ENCODE results near the gene MRPL10.

The MRPL10 gene

DNA sequence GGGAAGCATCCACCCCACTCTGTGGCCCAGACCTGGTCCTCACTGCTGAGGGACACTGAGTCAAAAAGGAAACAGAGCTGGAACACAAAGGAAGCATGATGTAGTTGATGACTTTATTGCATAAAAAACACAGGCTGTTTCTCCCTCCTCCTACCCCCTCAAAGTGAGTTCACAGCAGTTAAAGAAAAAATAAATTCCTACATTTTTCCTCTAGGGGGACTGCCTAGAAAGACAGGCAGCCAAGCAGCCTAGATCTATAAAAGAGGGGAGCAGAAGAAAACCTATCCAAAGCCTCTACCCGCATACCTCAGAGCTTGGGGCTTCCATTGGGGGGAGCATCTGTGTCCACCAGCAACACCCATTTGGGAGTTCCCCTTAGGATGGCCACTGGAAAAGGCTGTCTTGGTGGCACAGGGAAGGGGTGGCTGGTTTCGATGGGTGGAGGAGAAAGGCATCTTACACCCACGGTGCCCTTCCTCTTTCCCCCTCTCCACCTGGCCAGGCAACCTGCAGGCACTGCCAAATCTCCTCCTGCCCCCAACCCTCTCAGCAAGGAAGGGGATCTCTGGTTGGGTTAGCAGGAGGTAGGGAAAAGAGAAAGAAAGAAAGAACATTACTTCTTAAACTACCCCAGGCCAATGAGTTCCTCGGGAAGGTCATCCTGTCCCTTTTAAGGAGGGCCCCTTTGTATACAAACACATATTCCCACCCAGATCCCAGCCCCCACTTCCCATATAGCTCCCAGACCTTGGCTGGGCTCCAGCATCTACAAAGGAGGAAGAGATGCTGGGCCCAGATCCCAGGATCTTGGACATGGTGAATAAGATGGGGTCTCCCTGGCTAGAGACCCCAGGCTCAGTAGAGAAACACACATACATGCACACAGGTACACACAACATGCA, 13.7 kb upstream of the MRPL10 start:
- Histone ChIP-seq H3K36me3 (no peaks in the 10 kb centered on the region), H3K4me3 (ENCODE audit: low read depth in 1 of 2, low read length in 1 of 2) (no peak overlapping the region), H3K4me1 (ENCODE audit: control insufficient read depth in 1 of 2, insufficient read depth in 1 of 2, low read depth in 1 of 2, low read length in 1 of 2) (peaks cover 12% of the 10 kb centered on the region in 2 experiments), H3K9me3 (no peaks in the 10 kb centered on the region), H3K27me3 (peaks cover 71% of the 10 kb centered on the region), H3K27ac (no peak overlapping the region)
- TF ChIP-seq, protein P1, sequence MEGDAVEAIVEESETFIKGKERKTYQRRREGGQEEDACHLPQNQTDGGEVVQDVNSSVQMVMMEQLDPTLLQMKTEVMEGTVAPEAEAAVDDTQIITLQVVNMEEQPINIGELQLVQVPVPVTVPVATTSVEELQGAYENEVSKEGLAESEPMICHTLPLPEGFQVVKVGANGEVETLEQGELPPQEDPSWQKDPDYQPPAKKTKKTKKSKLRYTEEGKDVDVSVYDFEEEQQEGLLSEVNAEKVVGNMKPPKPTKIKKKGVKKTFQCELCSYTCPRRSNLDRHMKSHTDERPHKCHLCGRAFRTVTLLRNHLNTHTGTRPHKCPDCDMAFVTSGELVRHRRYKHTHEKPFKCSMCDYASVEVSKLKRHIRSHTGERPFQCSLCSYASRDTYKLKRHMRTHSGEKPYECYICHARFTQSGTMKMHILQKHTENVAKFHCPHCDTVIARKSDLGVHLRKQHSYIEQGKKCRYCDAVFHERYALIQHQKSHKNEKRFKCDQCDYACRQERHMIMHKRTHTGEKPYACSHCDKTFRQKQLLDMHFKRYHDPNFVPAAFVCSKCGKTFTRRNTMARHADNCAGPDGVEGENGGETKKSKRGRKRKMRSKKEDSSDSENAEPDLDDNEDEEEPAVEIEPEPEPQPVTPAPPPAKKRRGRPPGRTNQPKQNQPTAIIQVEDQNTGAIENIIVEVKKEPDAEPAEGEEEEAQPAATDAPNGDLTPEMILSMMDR (IDR thresholded peaks at IDR 0.05): no peak

DNA sequence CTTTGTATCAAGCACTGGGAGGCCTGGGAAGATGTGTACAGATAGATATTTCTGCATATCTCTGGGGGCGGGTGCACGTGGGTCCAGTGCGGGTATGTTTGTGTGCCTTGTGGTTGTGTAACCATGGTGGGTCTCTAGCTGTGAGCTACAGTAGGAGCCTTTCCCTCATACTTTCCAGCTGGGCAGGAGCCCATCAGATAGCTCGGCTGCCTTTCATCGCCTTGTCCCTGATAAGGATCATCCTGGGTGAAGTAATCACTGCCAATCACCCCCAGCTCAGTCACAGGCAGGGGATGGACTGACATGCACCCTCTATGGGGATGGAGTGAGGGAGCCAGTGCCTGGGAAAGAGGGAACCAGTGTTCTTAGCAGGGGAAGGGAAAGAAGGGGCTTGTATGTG, 12.9 kb upstream of the MRPL10 start:
- peaks cover 63% of the 10 kb centered on the region for H3K27me3 ChIP-seq

DNA sequence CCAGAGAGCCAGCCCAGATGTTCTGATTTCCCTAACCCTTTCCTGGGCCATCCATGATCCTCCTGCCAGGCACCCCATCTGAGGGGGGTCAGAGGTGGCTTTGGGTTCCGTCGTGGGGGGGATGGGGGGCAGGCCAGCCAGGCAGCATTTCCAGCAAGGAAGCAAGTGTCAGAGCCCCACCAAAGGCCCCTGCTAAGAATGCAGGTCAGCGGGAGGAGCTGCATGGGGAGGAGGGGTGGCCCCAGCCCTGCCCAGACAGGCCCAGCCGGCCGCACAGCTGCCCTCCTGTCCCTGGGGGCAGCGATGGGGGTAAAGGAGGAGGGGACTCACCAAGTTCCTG, 12.0 kb upstream of the MRPL10 start:
- Histone ChIP-seq H3K36me3 (peaks cover 6% of the 10 kb centered on the region), H3K4me3 (ENCODE audit: low read depth in 1 of 2, low read length in 1 of 2) (no peak overlapping the region), H3K9me3 (no peaks in the 10 kb centered on the region), H3K27me3 (peaks cover 54% of the 10 kb centered on the region), H3K27ac (no peak overlapping the region), H3K4me1 (ENCODE audit: control insufficient read depth in 1 of 2, insufficient read depth in 1 of 2, low read depth in 1 of 2, low read length in 1 of 2) (peaks cover 12% of the 10 kb centered on the region in 2 experiments)
- TF ChIP-seq, protein P1 (IDR thresholded peaks at IDR 0.05): no peak

More for the DNA sequence above, 12.9 kb upstream of the MRPL10 start:
- Histone ChIP-seq H3K9me3 (no peaks in the 10 kb centered on the region), H3K36me3 (no peaks in the 10 kb centered on the region), H3K27ac (no peak overlapping the region), H3K4me1 (ENCODE audit: control insufficient read depth in 1 of 2, insufficient read depth in 1 of 2, low read depth in 1 of 2, low read length in 1 of 2) (peaks cover 12% of the 10 kb centered on the region in 2 experiments), H3K4me3 (ENCODE audit: low read depth in 1 of 2, low read length in 1 of 2) (no peak overlapping the region)
- TF ChIP-seq, protein P1 (IDR thresholded peaks at IDR 0.05): no peak

DNA sequence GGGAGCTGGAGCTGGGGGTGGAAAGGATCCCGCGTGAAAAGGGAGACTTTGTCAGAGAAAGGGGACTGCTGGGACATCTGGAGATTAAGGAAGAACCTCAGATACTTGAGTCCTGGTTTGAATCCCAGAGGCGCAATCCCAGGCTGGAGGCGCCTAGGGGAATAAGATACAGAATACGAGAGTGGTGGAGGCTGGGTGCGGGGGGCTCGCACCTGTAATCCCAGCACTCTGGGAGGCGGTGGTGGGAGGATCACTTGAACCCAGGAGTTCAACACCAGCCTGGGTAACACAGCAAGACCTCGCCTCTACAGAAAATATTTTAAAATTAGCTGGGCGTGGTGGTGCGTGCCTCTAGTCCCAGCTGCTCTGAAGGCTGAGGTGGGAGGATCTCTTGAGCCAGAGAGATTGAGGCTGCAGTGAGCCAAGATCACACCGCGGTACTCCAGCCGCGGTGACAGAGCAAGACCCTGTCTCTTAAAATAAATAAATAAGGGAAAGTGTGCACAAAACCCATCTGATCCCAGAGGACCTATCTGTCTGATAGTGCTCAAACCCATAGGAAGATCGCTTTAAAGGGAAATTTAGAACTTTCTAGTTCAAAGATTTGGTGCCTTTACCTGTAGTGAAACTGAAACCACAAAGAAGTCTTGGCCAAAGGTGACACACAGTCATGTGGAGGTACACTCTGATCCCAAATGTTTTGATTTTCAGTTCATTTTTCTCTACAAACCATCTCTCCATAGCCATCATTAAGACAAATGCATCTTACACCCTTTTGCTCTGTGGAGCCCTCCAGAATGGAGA, 10.3 kb upstream of the MRPL10 start:
- Histone ChIP-seq H3K4me3 (ENCODE audit: low read depth in 1 of 2, low read length in 1 of 2) (peak overlapping the region; percentile 78 to 89), H3K27me3 (peaks cover 37% of the 10 kb centered on the region), H3K36me3 (peaks cover 20% of the 10 kb centered on the region), H3K9me3 (no peaks in the 10 kb centered on the region), H3K4me1 (ENCODE audit: control insufficient read depth in 1 of 2, insufficient read depth in 1 of 2, low read depth in 1 of 2, low read length in 1 of 2) (peaks cover 12% of the 10 kb centered on the region in 2 experiments), H3K27ac (peak overlapping the region; percentile 45)
- TF ChIP-seq, protein P1 (IDR thresholded peaks at IDR 0.05): no peak

DNA sequence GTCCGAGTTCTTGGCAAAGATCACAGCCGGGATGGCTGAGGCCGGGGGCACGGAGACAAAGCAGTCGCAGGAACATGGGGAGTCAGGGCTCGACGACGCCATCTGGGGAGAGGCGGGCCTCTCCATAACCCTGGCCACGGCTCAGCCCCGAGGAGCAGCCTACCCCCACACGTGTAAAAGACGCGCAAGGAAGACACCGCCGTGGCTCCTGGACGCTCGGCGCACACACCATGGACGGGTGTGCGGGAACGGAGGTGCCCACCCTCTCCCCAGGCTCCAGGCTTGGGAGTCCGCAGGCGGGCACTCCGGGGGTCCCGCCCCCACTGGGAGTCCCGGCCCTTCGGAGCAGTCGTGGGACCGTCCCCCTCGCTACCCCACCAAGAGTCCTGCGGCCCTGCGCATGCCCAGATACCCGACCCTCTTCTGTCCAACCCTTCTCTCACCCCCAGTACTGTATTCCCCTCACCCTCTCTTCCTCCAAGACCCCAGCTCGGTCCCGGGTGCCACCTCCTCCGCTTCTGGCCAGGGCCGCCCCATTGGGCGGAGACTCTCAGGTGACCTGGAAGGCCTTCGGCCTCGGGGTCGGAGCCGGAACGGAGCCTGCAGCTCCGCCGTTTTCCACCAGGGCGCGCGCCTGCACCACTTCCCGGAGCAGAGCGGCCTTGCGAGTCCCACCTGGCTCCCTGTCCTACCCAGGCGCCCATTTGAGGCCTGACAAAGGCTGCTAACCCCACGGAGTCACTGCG, 9.6 kb upstream of the MRPL10 start, which contains the start of gene SCRN2:
TSS of gene SCRN2 (minus strand) at position 532 of the 746 bp plus-strand sequence. CDS start at position 102, 430 bp downstream.
- Histone ChIP-seq H3K36me3 (peaks cover 28% of the 10 kb centered on the region), H3K27me3 (peaks cover 29% of the 10 kb centered on the region), H3K4me1 (ENCODE audit: control insufficient read depth in 1 of 2, insufficient read depth in 1 of 2, low read depth in 1 of 2, low read length in 1 of 2) (peaks cover 12% of the 10 kb centered on the region in 2 experiments), H3K4me3 (ENCODE audit: low read depth in 1 of 2, low read length in 1 of 2) (peak within 1 kb of the TSS; percentile 78 to 89), H3K9me3 (no peaks in the 10 kb centered on the region), H3K27ac (peak within 1 kb of the TSS; percentile 45)
- TF ChIP-seq, protein P1 (IDR thresholded peaks at IDR 0.05): peak; percentile 98
